ENCODE results near the gene SPON2.

The SPON2 gene

DNA sequence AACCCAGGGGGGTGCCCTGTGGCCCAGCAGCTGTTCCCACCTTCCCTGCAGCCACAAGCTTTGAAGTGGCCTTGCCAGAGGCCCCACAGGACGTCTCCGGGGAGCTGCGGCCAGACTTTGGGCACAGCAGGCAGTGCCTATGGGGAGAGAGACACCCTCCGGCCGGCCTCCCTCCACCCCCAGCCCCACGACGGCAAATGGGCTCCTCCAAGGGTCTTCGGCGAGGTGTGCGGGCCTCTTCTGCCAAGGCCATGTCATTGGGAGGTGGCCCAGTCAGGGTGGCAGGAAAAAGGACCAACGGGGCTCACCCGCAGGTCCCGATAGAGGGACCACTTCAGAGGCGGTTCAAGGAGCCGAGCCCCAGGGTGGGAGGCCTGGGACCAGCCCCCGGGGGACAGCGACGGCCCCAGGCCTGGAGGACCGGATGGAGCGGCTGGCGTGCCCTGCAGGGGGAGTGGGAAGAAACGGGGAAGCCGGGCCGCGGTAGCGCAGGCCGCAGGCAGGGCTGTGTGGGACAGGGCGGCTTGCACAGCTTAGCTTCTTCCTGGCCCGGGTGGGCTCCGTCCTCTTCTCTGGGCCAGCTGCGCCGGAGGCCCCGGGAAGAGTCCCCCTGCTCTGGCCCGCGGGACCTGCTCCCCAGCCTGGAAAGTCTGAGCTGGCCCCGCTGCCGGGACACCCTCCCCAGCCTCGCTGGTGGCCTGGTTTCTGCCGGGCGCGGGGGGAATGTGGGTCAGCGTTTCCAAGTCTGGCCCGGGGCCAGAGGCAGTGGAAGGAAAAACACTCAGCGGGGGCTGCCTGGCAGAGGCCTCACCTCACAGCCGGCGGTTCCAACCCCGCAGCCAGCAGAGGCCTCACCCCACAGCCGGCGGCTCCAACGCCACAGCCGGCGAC is 21.9 kb upstream of the SPON2 start:
- no peak for DNase-seq

DNA sequence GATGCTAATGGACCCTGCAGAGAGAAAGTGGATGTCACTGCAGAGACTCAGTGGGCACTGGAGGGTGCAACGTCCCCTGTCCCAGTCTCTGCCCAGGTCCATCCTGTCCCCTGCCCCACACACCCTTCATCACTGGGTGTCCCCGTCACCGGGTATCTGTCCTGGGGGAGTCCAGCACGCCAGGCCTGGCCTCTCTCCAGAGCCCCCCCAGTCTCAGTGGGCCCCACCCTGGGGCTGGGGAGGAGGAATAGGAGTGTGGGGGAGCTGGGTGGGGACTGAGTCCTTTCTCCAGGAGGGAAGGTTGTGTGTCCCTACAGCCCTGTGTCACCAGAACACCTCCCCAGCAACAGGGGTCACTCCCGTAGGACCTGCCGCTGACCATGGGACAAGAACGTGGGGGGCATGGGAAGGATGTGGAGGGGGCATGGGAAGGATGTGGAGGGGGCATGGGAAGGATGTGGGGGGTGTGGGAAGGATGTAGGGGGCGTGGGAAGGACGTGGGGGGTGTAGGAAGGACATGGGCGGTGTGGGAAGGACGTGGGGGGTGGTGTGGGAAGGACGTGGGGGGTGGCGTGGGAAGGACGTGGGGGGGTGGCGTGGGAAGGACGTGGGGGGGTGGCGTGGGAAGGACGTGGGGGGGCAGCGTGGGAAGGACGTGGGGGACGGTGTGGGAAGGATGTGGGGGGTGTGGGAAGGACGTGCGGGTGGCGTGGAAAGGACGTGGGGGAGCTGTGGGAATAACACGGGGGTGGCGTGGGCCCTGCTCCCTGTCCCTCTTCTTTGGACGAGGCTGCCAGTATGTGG is 21.0 kb upstream of the SPON2 start:
- peak in 1 of 2 donors; percentile 10 for DNase-seq

DNA sequence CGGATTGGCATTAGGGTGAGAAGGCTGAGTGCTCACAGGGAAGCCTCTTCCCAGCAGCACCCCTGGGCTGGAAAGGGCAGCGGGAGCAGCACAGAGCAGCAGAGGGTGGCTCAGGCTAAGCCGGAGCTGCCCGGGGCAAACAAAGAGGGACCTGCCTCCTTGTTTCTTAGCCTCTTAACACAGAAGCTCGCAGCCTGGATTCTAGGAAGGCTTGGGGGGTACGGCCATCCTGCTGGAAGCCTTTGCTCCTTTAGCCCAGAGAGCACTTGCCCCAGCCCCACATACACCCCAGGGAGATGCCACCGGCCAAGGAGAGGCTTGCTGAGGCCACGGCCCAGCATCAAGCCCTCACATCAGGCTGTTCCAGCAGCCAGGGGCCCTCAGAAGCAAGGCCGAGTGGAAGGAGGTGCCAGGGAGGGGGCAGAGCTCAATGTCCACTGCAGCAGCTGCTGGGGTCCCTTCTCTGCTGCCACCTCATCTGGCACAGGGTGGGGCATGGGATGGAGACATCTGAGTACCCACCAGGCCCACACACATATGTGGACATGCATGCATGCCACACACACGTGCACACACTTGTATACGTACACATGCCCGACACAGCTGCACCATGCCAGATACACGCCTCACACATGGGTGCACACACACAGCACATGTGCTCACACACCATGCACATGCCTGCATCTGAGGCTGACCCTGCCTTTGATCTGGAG is 20.3 kb upstream of the SPON2 start:
- DNase-seq: no peak

- DNase-seq: no peak
Measured at GRCh38 chr4:1192091-1192492, 19.7 kb upstream of the SPON2 start.

DNA sequence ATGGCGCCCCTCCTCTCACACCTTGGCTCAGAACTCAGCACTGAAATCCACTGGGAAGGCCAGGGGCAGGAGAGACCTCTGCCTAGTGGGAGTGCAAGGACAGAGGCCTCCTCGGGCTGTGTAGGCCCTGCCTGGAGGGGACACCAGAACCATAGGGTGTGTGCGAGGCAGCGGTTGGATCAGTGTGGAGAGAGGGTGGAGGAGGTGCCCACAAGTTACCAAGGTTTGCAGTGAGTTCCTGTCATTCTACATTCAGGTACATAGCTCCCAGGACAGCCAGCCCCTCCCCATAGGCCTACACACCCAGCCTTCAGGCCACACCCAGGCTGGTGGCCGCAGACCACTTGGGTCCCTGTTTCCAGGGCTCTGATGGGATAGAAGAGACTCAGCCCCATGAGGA is 19.2 kb upstream of the SPON2 start:
- no peak for DNase-seq

- DNase-seq: peak; percentile 51 to 73
Measured at GRCh38 chr4:1187182-1187581, 14.8 kb upstream of the SPON2 start.

- peak in 1 of 2 donors; percentile 50 for DNase-seq
Measured at GRCh38 chr4:1183985-1184773, 11.8 kb upstream of the SPON2 start.

- no peak for DNase-seq
Measured at GRCh38 chr4:1182313-1182712, 9.9 kb upstream of the SPON2 start.

DNA sequence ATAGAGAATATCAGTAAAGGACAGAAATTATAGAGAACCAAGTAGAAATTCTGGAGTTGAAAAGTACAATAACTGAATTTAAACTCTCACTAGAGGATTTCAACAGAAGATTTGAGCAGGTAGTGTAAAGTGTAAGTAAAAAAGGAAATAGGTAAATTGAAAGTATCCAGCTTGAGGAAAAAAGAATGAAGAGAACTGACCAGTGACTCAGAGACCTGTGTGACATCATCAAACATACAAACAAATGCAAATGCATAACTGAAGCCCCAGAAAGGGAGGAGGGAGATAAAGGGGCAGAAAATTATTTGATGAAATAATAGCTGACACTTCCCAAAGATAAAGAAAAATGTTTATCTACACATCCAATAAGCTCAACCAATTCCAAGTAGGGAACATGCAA is 8.3 kb upstream of the SPON2 start:
- DNase-seq: no peak

DNA sequence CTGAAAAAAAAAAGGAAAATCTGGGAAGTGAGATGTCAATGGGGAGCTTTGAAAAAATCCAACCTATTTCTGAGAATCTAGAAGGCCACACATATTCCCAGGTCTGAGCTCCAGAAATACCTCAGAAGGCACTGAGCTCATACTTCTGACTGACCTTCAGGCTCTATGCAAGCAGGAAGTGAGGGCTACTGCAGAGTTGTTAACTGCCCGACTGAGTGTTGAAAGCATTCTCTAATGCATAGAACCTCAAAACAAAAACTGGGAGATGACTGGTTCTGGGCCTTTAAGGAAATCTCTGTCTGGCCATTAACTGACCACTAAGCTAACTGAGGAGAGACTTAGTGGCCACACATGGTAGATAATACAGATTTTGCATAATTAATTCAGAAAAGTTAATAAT is 7.6 kb upstream of the SPON2 start:
- DNase-seq: no peak

DNA sequence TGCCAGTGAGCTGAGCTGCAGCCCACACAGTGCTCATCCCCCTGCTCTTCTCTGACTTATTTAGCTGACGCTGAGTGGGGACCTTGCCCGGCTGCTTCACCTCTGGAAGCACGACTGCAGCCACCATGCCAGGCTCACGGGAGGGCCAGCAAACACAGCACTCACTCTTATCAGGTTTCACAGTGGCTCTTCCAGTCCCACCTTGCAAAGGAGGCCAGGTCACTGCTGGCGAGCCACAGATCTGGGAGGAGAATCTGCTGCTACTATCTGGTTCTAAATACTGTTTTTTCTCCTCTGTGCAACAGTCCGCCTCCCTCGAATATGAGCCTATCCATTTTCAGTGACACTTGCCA is 6.7 kb upstream of the SPON2 start:
- no peak for DNase-seq

- DNase-seq: no peak
Measured at GRCh38 chr4:1178300-1179088, 6.1 kb upstream of the SPON2 start.

DNA sequence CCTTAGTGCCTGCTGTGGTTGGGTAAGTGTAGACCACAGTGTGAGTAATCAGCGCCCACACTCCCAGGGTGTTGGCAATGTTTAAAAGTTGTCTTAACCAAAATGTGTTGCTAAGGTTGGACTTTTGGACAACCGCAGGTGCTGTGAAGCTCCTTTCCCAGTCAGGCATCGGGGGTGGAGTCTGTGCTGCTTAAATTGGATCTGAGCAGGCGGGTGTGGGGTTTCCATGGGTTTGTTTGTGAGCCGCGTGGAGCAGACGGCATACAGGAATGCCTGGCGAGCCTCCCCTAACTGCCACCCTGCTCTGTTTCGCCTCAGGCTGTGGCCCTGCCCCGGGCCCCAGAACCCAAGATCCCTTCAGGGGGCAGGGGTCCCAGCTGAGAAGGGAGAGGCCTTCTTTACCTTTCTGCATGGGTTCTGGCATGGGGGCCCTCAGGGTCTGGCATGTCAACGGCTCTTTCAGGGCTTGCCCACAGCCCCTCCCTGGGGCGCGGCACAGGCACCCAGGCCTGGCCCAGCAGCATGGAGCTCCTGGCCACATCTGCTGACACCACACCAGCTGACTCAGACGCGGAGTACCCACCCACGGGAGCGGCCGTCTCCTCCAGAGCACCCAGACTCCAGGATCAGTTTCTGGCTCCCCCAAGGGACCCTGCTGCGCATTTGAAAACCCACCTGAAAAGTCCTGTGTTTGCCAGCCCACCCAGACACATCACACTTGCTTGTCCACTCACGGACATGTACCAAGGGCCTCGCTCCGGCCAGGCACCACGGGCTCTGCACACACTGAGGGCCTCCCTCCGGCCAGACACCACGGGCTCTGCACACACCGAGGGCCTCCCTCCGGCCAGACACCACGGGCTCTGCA is 5.1 kb upstream of the SPON2 start:
- peak; percentile 62 to 67 for DNase-seq

- DNase-seq: no peak
Measured at GRCh38 chr4:1176398-1177273, 4.3 kb upstream of the SPON2 start.

DNA sequence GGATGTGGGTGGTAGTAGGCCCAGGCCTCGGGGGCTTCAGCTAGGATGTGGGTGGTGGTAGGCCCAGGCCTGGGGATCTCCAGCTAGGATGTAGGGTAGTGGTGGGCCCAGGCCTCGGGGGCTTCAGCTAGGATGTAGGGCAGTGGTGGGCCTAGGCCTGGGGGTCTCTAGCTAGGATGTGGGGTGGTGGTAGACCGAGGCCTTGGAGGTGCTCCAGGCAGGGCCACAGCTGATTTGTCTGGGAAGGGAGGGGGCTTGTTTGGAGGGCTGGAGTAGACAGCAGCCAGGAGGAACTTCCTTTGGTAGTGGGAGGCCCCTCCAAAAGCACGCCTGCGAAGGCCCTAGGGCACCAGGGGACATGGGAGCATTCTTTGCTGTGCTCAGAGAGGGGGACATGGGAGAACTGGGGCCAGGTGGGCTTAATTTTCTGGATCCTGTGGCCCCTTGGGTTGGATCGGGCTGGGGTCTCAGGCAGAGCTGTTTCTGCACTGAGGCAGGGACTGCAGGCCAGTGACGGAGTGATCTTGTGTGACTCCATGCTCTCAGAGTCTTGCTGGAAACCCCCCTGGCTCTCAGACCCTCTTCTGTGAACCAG is 3.3 kb upstream of the SPON2 start:
- no peak for DNase-seq

DNA sequence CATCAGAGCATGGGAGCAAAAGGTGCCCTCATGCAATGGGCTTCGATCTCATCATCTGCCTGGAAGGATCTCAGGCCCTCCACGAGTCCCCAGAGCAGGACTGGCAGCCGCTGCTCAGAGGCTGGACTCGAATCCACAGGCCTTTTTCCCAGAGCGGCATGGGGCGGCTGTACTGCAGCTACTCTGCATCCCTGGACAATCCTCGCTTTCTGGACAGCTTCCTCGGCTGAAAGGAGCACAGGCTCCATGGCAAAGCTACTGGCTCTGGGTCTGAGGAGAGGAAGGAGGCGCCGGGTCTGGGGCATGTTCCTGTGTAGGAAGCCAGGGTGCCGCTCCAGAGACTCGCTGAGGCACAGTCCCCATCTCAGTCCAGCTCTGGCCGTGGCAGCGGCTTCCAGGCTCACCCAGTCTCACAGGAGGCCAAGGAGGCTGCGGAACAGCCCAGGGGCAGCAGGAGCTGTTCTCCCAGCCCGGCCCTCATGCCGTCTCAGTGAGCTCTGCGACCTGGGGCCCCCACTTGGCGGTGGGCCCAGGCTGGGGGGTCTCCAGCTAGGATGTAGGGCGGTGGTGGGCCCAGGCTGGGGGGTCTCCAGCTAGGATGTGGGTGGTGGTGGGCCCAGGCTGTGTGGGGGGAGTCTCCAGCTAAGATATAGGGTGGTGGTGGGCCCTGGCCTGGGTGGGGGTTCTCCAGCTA is 2.7 kb upstream of the SPON2 start:
- no peak for DNase-seq

GRCh38 chr4:1172971-1173757 is 781 bp upstream of the SPON2 start:
- DNase-seq: no peak

Measured in CD4-positive, alpha-beta T cell treated with Interleukin-4 for 1 hour (primary cell).